Measurements from ENCODE around the gene TEX22.

DNA sequence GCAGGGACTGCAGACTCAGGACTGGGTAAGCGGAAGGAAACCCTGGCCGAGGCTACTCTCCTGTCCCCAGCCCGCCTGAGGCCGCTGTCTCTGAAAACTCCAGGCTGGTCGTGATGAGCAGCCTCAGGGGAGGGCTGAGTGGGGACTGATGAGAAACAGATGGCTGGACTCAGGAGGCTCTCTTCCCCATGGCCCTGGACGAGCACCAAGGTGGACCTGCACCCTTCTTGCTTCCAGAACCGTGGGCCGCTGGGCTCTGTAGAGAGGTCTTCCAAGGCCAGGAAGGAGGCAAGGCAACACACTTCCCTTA is 1.1 kb downstream of the TEX22 start:
- TF ChIP-seq, protein P1, sequence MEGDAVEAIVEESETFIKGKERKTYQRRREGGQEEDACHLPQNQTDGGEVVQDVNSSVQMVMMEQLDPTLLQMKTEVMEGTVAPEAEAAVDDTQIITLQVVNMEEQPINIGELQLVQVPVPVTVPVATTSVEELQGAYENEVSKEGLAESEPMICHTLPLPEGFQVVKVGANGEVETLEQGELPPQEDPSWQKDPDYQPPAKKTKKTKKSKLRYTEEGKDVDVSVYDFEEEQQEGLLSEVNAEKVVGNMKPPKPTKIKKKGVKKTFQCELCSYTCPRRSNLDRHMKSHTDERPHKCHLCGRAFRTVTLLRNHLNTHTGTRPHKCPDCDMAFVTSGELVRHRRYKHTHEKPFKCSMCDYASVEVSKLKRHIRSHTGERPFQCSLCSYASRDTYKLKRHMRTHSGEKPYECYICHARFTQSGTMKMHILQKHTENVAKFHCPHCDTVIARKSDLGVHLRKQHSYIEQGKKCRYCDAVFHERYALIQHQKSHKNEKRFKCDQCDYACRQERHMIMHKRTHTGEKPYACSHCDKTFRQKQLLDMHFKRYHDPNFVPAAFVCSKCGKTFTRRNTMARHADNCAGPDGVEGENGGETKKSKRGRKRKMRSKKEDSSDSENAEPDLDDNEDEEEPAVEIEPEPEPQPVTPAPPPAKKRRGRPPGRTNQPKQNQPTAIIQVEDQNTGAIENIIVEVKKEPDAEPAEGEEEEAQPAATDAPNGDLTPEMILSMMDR (IDR thresholded peaks at IDR 0.05), result no peak
- TF ChIP-seq POLR2A (IDR thresholded peaks at IDR 0.05), result no peak

Data from stomach (tissue), 4 donors.